ENCODE measurements around the gene DNAAF5.

The DNAAF5 gene

GRCh38 chr7:780516-780915, 54.0 kb downstream of the DNAAF5 start:
- TF ChIP-seq FOXM1 (IDR thresholded peaks at IDR 0.05; ENCODE audit: borderline replicate concordance, low read depth) (no peak), REST (IDR thresholded peaks at IDR 0.05; ENCODE audit: low read depth) (no peak), TCF12 (IDR thresholded peaks at IDR 0.05; ENCODE audit: low read depth) (no peak), ZBTB7A (IDR thresholded peaks at IDR 0.05; ENCODE audit: low read depth) (no peak), YY1 (IDR thresholded peaks at IDR 0.05; ENCODE audit: low read depth) (no peak), TEAD4 (IDR thresholded peaks at IDR 0.05) (no peak)

- TF ChIP-seq CEBPB (IDR thresholded peaks at IDR 0.05) (no peak), CREB1 (IDR thresholded peaks at IDR 0.05; ENCODE audit: low read depth) (no peak), REST (IDR thresholded peaks at IDR 0.05; ENCODE audit: low read depth) (no peak), RAD21 (IDR thresholded peaks at IDR 0.05; ENCODE audit: low read depth) (no peak), EP300 (IDR thresholded peaks at IDR 0.05; ENCODE audit: borderline replicate concordance) (no peak), NFIC (IDR thresholded peaks at IDR 0.05) (no peak), EGR1 (IDR thresholded peaks at IDR 0.05) (no peak), YY1 (IDR thresholded peaks at IDR 0.05; ENCODE audit: low read depth) (no peak), USF1 (IDR thresholded peaks at IDR 0.05) (no peak), TAF1 (IDR thresholded peaks at IDR 0.05; ENCODE audit: low read depth) (no peak), TEAD4 (IDR thresholded peaks at IDR 0.05) (no peak), FOXM1 (IDR thresholded peaks at IDR 0.05; ENCODE audit: borderline replicate concordance, low read depth) (no peak), MAX (IDR thresholded peaks at IDR 0.05) (no peak), ZBTB7A (IDR thresholded peaks at IDR 0.05; ENCODE audit: low read depth) (no peak)
Observed at GRCh38 chr7:781186-781849, 54.8 kb downstream of the DNAAF5 start.

- TF ChIP-seq USF1 (IDR thresholded peaks at IDR 0.05) (no peak), EP300 (IDR thresholded peaks at IDR 0.05; ENCODE audit: borderline replicate concordance) (no peak), TCF12 (IDR thresholded peaks at IDR 0.05; ENCODE audit: low read depth) (no peak), MAX (IDR thresholded peaks at IDR 0.05) (no peak), TEAD4 (IDR thresholded peaks at IDR 0.05) (no peak), EGR1 (IDR thresholded peaks at IDR 0.05) (no peak), YY1 (IDR thresholded peaks at IDR 0.05; ENCODE audit: low read depth) (no peak)
Observed at GRCh38 chr7:781936-782529, 55.5 kb downstream of the DNAAF5 start.

- no peak for TF ChIP-seq RAD21 (IDR thresholded peaks at IDR 0.05; ENCODE audit: low read depth)
- no peak for TF ChIP-seq CEBPB (IDR thresholded peaks at IDR 0.05)
- TF ChIP-seq TCF12 (IDR thresholded peaks at IDR 0.05; ENCODE audit: low read depth), result no peak
- TF ChIP-seq USF1 (IDR thresholded peaks at IDR 0.05), result no peak
- TF ChIP-seq NFIC (IDR thresholded peaks at IDR 0.05), result no peak
- TF ChIP-seq YY1 (IDR thresholded peaks at IDR 0.05; ENCODE audit: low read depth), result no peak
- TF ChIP-seq EP300 (IDR thresholded peaks at IDR 0.05; ENCODE audit: borderline replicate concordance), result no peak
- TF ChIP-seq EGR1 (IDR thresholded peaks at IDR 0.05), result no peak
- TF ChIP-seq REST (IDR thresholded peaks at IDR 0.05; ENCODE audit: low read depth), result no peak
- no peak for TF ChIP-seq ZBTB7A (IDR thresholded peaks at IDR 0.05; ENCODE audit: low read depth)
- no peak for TF ChIP-seq TAF1 (IDR thresholded peaks at IDR 0.05; ENCODE audit: low read depth)
- TF ChIP-seq TEAD4 (IDR thresholded peaks at IDR 0.05), result no peak
- TF ChIP-seq MAX (IDR thresholded peaks at IDR 0.05), result no peak
- no peak for TF ChIP-seq CREB1 (IDR thresholded peaks at IDR 0.05; ENCODE audit: low read depth)
- TF ChIP-seq FOXM1 (IDR thresholded peaks at IDR 0.05; ENCODE audit: borderline replicate concordance, low read depth), result no peak
Observed at GRCh38 chr7:782718-783449, 56.4 kb downstream of the DNAAF5 start.
